Suprapubic skin (tissue), 4 donors: ENCODE results near the gene MAD2L2. TPM values are rescaled to one million over a fixed set of nuclear protein-coding genes. Genes with fewer than 3 reads are reported as not detected.

Experiments used
- DNase-seq, 2 donors: peaks; one replicate each; pipeline ENCODE4 v3.0.0-alpha.2; 2019; ENCODE audit warnings: low spot score in 2 of 2
- H3K27ac ChIP-seq: fragments of 200-600 bp; sonication (generic); one replicate; pipeline ENCODE4 v1.5.1; 2019
- H3K27me3 ChIP-seq: fragments of 200-600 bp; sonication (generic); one replicate; pipeline ENCODE4 v1.5.1; 2019
- H3K36me3 ChIP-seq: fragments of 200-600 bp; sonication (generic); one replicate; pipeline ENCODE4 v1.5.1; 2019
- H3K4me1 ChIP-seq: fragments of 200-600 bp; sonication (generic); one replicate; pipeline ENCODE4 v1.5.1; 2019
- H3K4me3 ChIP-seq: fragments of 200-600 bp; sonication (generic); one replicate; pipeline ENCODE4 v1.5.1; 2019; ENCODE audit warnings: mild to moderate bottlenecking
- H3K9me3 ChIP-seq: fragments of 200-600 bp; sonication (generic); one replicate; pipeline ENCODE4 v1.5.1; 2019
- CTCF ChIP-seq, 2 donors: fragments of 200-600 bp in 1 of 2; fragments of 450-650 bp in 1 of 2; sonication (generic) in 1 of 2; IDR thresholded peaks; one replicate each; pipeline ENCODE4 v1.5.1; 2016 to 2019; ENCODE audit warnings: antibody characterized with exemption in 2 of 2, mild to moderate bottlenecking in 1 of 2, moderate library complexity in 1 of 2
- EP300 ChIP-seq: sonication (generic); formaldehyde crosslinking; IDR thresholded peaks from one replicate; pipeline ENCODE4 v1.6.1; 2017; ENCODE audit warnings: antibody characterized with exemption
- POLR2A ChIP-seq, 2 donors: fragments of 450-650 bp; IDR thresholded peaks; one replicate each; pipeline ENCODE4 v1.6.1; 2017; ENCODE audit warnings: antibody characterized with exemption in 2 of 2, mild to moderate bottlenecking in 2 of 2, moderate library complexity in 2 of 2
- POLR2AphosphoS5 ChIP-seq, 3 donors: sonication (generic); formaldehyde crosslinking; IDR thresholded peaks; one replicate each; pipeline ENCODE4 v1.6.1; 2017; ENCODE audit warnings: antibody characterized with exemption in 3 of 3
- WGBS: methylation state at CpG from one replicate; pipeline ENCODE4 v1.1.5; 2018; 5-methylcytosine and 5-hydroxymethylcytosine counted together
- total RNA-seq, 4 donors: library from RNA; depleted of rRNA; stranded (reverse); fragments of >200 nt; gene quantifications; one replicate each; pipeline ENCODE4 v1.1.0, GENCODE V29; 2016

Gene MAD2L2
- total RNA-seq, 4 donors from 2014 or later, result 25.4 to 35.0 (median 32.7) TPM

DNA sequence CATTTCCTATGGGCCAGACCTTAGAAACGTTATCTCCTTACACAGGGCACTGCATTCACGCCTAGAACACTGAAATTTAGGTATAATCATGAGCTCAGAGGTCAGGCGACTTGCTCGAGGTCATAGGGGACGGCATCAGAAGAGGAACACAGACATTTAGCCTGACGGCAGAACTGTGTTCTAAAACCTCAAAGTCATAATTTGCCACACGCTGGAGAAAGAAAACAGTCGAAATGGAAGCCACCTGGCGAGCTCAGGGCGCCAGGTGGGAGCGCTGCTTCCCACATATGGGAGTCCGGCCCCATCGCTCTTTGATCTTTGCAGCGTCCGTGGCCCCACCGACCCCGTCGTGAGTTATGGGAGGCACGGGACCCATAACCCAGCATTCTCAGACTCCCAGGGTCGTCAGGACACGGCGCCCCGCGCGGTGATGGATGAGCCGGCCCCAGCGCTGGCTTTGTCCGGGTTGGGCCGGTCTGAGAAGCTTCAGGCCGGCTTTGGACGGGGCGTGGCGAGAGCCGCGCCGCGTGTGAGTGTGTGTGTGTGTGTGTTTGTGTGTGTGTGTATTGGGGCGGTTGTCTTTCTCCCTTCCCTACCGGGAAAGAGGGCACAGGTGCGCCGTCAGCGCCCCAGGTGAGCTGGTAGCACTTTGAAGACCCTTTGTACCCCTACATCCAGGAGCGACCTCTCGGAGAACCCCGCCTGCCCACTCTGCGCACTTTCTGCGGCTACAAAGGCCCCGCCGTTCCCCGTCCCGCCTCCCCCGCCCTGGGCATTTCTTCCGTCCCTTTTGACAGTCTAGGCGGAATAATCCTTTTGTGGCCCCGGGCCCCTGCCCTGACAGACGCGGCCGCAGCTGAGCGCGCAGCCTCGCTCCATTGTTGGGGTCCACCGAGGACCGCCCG is 9.7 kb upstream of the MAD2L2 start:
- WGBS, result 5% methylated on average over 57 of the region's 64 CpGs
- no peaks in the 10 kb centered on the region for H3K36me3 ChIP-seq
- peaks cover 33% of the 10 kb centered on the region for H3K4me1 ChIP-seq
- H3K9me3 ChIP-seq, result no peaks in the 10 kb centered on the region
- H3K4me3 ChIP-seq, result peak overlapping the region; percentile 52
- H3K27me3 ChIP-seq, result peaks cover 72% of the 10 kb centered on the region
- DNase-seq, result no peak
- H3K27ac ChIP-seq, result no peak overlapping the region
- TF ChIP-seq EP300, result no peak
- TF ChIP-seq CTCF (IDR thresholded peaks at IDR 0.05), result no peak
- TF ChIP-seq POLR2A (IDR thresholded peaks at IDR 0.05), result no peak
- TF ChIP-seq POLR2AphosphoS5 (IDR thresholded peaks at IDR 0.05), result no peak

DNA sequence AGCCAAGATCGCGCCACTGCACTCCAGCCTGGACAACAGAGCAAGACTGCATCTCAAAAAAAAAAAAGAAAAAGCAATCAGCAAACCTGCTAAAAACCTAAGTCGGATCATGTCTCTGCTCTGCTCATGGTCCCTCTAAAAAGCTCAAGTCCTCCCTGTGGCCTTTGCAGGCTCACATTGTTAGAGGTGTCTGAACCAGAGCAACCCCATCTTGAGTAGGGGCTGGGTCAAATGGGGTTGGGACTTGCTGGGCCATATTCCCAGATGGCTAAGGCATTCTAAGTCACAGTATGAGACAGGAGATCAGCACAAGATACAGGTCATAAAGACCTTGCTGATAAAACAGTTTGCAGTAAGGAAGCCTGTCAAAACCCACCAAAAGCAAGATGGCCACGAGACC is 7.6 kb upstream of the MAD2L2 start:
- 98% methylated on average over 4 of the region's 4 CpGs for WGBS

GRCh38 chr1:11685210-11685752 is 4.3 kb upstream of the MAD2L2 start:
- DNase-seq, result no peak
- Histone ChIP-seq H3K4me1 (peaks cover 14% of the 10 kb centered on the region), H3K4me3 (no peak overlapping the region), H3K27me3 (peaks cover 23% of the 10 kb centered on the region), H3K36me3 (no peaks in the 10 kb centered on the region), H3K27ac (no peak overlapping the region), H3K9me3 (no peaks in the 10 kb centered on the region)
- WGBS, result 92% methylated on average over 7 of the region's 7 CpGs
- TF ChIP-seq POLR2A (IDR thresholded peaks at IDR 0.05) (no peak), CTCF (IDR thresholded peaks at IDR 0.05) (no peak), POLR2AphosphoS5 (IDR thresholded peaks at IDR 0.05) (no peak), EP300 (no peak)

More for the DNA sequence above, 7.6 kb upstream of the MAD2L2 start:
- no peaks in the 10 kb centered on the region for H3K36me3 ChIP-seq
- no peaks in the 10 kb centered on the region for H3K9me3 ChIP-seq
- TF ChIP-seq POLR2AphosphoS5 (IDR thresholded peaks at IDR 0.05) (no peak), CTCF (IDR thresholded peaks at IDR 0.05) (no peak), EP300 (no peak)
- DNase-seq, result no peak
- H3K27ac ChIP-seq, result no peak overlapping the region
- H3K4me1 ChIP-seq, result peaks cover 33% of the 10 kb centered on the region
- no peak overlapping the region for H3K4me3 ChIP-seq
- peaks cover 56% of the 10 kb centered on the region for H3K27me3 ChIP-seq

DNA sequence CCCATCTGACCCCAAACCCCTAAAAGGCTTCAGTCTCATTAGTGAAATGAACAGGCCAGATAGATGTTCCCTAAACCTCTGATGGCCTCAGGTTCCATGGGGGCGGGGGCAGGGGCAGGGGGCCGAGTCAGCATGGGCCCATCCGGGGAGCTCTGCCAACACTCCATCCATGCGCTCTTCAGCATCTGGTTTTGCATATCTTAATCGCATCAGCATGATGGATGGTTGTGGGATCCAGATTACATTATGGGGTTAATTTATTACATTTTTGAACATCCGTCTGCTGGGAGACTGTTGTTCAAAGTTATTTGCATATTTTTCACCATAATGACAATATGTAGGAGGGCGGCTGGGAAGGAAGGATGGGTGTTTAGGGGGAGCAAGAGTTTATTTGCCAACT is 3.1 kb upstream of the MAD2L2 start:
- H3K27me3 ChIP-seq, result peaks cover 11% of the 10 kb centered on the region
- 58% methylated on average over 7 of the region's 7 CpGs for WGBS
- no peak for DNase-seq
- H3K9me3 ChIP-seq, result no peaks in the 10 kb centered on the region
- no peak overlapping the region for H3K4me3 ChIP-seq
- H3K4me1 ChIP-seq, result peaks cover 25% of the 10 kb centered on the region
- H3K36me3 ChIP-seq, result no peaks in the 10 kb centered on the region
- no peak for TF ChIP-seq CTCF (IDR thresholded peaks at IDR 0.05)
- no peak for TF ChIP-seq EP300
- TF ChIP-seq POLR2AphosphoS5 (IDR thresholded peaks at IDR 0.05), result no peak
- no peak for TF ChIP-seq POLR2A (IDR thresholded peaks at IDR 0.05)
- no peak overlapping the region for H3K27ac ChIP-seq

DNA sequence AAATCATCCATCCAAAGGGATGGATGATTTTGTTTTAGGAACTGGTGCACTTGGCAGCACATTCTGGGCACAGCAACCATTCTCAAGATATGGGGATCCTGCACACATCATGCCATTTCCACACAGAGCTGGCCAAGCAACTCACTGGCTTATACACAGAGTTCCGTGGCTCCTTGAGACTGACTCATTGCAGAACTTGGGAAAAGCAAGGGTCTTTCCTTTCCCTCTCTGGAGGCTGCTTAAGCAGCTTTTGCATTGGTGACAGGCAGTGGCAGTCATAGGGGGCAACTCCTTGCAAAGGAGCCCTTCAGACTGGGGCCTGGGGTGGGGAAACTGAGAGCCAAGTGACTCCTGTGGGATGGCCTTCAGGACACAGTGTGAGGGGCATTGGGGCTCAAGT is 1.9 kb upstream of the MAD2L2 start:
- H3K9me3 ChIP-seq, result no peaks in the 10 kb centered on the region
- TF ChIP-seq CTCF (IDR thresholded peaks at IDR 0.05) (no peak), EP300 (no peak), POLR2AphosphoS5 (IDR thresholded peaks at IDR 0.05) (no peak), POLR2A (IDR thresholded peaks at IDR 0.05) (no peak)
- H3K4me1 ChIP-seq, result peaks cover 25% of the 10 kb centered on the region
- DNase-seq, result no peak
- no peak overlapping the region for H3K4me3 ChIP-seq
- H3K36me3 ChIP-seq, result no peaks in the 10 kb centered on the region
- no peak overlapping the region for H3K27ac ChIP-seq
- no peaks in the 10 kb centered on the region for H3K27me3 ChIP-seq
- WGBS, result 67% methylated on average over 1 of the region's 1 CpG
